Measurements from ENCODE around the gene TMCO4.

- TF ChIP-seq POLR2A (IDR thresholded peaks at IDR 0.05; ENCODE audit: low read length) (no peak), GATA1 (IDR thresholded peaks at IDR 0.05; ENCODE audit: low read depth, low read length) (no peak)
Measured at GRCh38 chr1:19814681-19815503, 15.2 kb upstream of the TMCO4 start, which contains the start of gene RNF186.

Data from erythroblast (primary cell).